HUES6 (cell line): Measurements from ENCODE around the gene PEAK1.

Experiments
- H3K27ac ChIP-seq: 2 replicates; pipeline ENCODE4 v1.7.0; 2013; ENCODE audit warnings: low read depth, mild to moderate bottlenecking, low read length, inconsistent platforms
- H3K27me3 ChIP-seq: 2 replicates; pipeline ENCODE4 v1.6.1; 2013; ENCODE audit warnings: low read length; ENCODE audit not compliant: control insufficient read depth, insufficient read depth
- H3K36me3 ChIP-seq: 2 replicates; pipeline ENCODE4 v1.6.1; 2013; ENCODE audit warnings: low read length; ENCODE audit not compliant: control insufficient read depth, insufficient read depth
- H3K4me1 ChIP-seq: 2 replicates; pipeline ENCODE4 v1.6.1; 2013; ENCODE audit warnings: low read length; ENCODE audit not compliant: control insufficient read depth, insufficient read depth
- H3K4me3 ChIP-seq: 2 replicates; pipeline ENCODE4 v1.5.1; 2013; ENCODE audit warnings: low read depth, low read length
- H3K9ac ChIP-seq: one replicate; pipeline ENCODE4 v1.6.1; 2013; ENCODE audit warnings: mild to moderate bottlenecking, low read length
- H3K9me3 ChIP-seq: 2 replicates; pipeline ENCODE4 v1.6.1; 2013; ENCODE audit warnings: low read depth, low read length; ENCODE audit not compliant: control insufficient read depth, insufficient read depth

Gene PEAK1

GRCh38 chr15:77419836-77420609 lies at the start of gene PEAK1:
Gene PEAK1, minus strand, starts transcription at chr15:77420104. Its CDS starts 238,178 bp downstream, at chr15:77181926.
- H3K4me3 ChIP-seq = peak within 1 kb of the TSS; percentile 92
- peaks cover 33% of the 10 kb centered on the region for H3K4me1 ChIP-seq
- H3K9ac ChIP-seq = peak within 1 kb of the TSS; percentile 87
- no peaks in the 10 kb centered on the region for H3K9me3 ChIP-seq
- H3K27ac ChIP-seq = peak within 1 kb of the TSS; percentile 76
- H3K36me3 ChIP-seq = no peaks in the 10 kb centered on the region
- H3K27me3 ChIP-seq = peaks cover 13% of the 10 kb centered on the region; the same call in 1 of the 2 replicates

DNA sequence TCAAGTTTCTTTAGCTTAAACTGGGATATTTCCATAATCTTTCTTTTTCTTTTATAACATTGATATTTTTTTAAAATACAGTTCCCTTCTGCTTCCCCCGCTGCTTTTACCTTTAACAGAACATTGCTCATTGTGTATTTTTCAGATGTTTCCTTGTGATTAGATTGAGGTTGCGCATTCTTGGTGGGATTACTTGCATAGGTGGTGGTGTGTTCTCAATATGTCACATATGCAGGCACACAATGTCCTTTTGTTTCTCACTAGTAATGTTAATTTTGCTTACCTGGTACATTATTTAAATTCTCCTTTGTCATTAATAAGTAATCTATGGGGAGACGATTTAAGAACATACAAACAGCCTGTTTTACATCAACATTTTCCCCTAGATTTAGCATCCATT lies 49.0 kb upstream of the PEAK1 start:
- Histone ChIP-seq H3K4me3 (no peak overlapping the region), H3K36me3 (peaks cover 40% of the 10 kb centered on the region), H3K27me3 (no peaks in the 10 kb centered on the region), H3K9me3 (no peaks in the 10 kb centered on the region), H3K27ac (no peak overlapping the region), H3K4me1 (peaks cover 18% of the 10 kb centered on the region), H3K9ac (no peak overlapping the region)

- H3K36me3 ChIP-seq = peaks cover 32% of the 10 kb centered on the region
- no peak overlapping the region for H3K27ac ChIP-seq
- H3K9ac ChIP-seq = no peak overlapping the region
- H3K9me3 ChIP-seq = no peaks in the 10 kb centered on the region
- no peaks in the 10 kb centered on the region for H3K27me3 ChIP-seq
- no peak overlapping the region for H3K4me3 ChIP-seq
- peaks cover 18% of the 10 kb centered on the region for H3K4me1 ChIP-seq
These were observed 46.6 kb upstream of the PEAK1 start for GRCh38 chr15:77466521-77466920.

- peaks cover 29% of the 10 kb centered on the region for H3K36me3 ChIP-seq
- H3K9ac ChIP-seq = no peak overlapping the region
These were observed 44.4 kb upstream of the PEAK1 start for GRCh38 chr15:77464129-77464865.

DNA sequence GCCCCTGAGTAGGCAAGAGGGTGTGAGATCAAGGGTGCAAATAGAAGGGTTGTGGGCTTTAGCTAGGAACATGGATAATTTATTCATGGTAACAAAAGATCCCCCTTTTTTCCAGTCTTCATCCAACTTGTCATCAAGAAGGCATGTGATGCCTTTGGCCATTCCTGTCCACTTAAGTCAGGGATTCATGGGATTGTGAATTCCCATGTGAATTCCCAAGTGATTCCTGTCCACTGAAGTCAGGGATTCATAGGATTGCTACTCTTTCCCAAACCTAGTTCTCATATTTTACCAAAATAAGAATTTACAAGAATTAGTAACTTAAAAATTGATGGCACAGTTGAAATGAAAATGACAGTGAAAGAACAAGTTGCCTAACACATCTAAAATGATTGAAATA lies 41.6 kb upstream of the PEAK1 start:
- no peak overlapping the region for H3K27ac ChIP-seq
- no peak overlapping the region for H3K9ac ChIP-seq
- no peaks in the 10 kb centered on the region for H3K27me3 ChIP-seq
- no peaks in the 10 kb centered on the region for H3K9me3 ChIP-seq
- H3K4me3 ChIP-seq = no peak overlapping the region
- H3K36me3 ChIP-seq = peaks cover 30% of the 10 kb centered on the region
- peaks cover 2% of the 10 kb centered on the region for H3K4me1 ChIP-seq

More at GRCh38 chr15:77464129-77464865, 44.4 kb upstream of the PEAK1 start:
- H3K9me3 ChIP-seq = no peaks in the 10 kb centered on the region
- H3K27me3 ChIP-seq = no peaks in the 10 kb centered on the region
- H3K27ac ChIP-seq = no peak overlapping the region
- peaks cover 17% of the 10 kb centered on the region for H3K4me1 ChIP-seq
- no peak overlapping the region for H3K4me3 ChIP-seq

GRCh38 chr15:77459031-77459430 lies 39.1 kb upstream of the PEAK1 start:
- H3K27me3 ChIP-seq = no peaks in the 10 kb centered on the region
- H3K4me3 ChIP-seq = no peak overlapping the region
- H3K4me1 ChIP-seq = no peaks in the 10 kb centered on the region
- peaks cover 19% of the 10 kb centered on the region for H3K36me3 ChIP-seq
- no peaks in the 10 kb centered on the region for H3K9me3 ChIP-seq
- no peak overlapping the region for H3K27ac ChIP-seq
- H3K9ac ChIP-seq = no peak overlapping the region

DNA sequence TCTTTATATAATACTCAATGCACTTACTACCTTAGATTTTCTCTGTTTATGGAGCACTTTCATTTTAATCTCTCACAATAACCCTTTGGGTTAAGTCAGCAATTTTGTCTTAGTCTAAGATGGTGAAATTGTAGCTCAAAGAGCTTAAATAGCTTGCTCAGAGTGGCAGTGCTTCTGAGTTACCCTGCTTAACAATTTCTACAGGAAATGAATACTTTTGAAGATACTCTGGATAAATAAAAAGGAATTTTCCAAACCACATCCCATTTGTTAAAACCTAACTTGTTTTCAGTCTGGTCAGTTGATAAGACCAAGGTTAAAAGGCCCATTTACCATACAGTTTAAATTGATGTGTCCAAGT lies 38.0 kb upstream of the PEAK1 start:
- H3K9me3 ChIP-seq = no peaks in the 10 kb centered on the region
- H3K4me1 ChIP-seq = no peaks in the 10 kb centered on the region
- H3K36me3 ChIP-seq = peaks cover 18% of the 10 kb centered on the region
- H3K4me3 ChIP-seq = no peak overlapping the region
- H3K27ac ChIP-seq = no peak overlapping the region
- no peak overlapping the region for H3K9ac ChIP-seq
- H3K27me3 ChIP-seq = no peaks in the 10 kb centered on the region

GRCh38 chr15:77457191-77457904 lies 37.4 kb upstream of the PEAK1 start:
- Histone ChIP-seq H3K27ac (no peak overlapping the region), H3K9ac (no peak overlapping the region), H3K36me3 (peaks cover 18% of the 10 kb centered on the region), H3K4me3 (no peak overlapping the region), H3K4me1 (no peaks in the 10 kb centered on the region), H3K27me3 (no peaks in the 10 kb centered on the region), H3K9me3 (no peaks in the 10 kb centered on the region)

- no peak overlapping the region for H3K4me3 ChIP-seq
- H3K27me3 ChIP-seq = no peaks in the 10 kb centered on the region
- no peak overlapping the region for H3K9ac ChIP-seq
- no peak overlapping the region for H3K27ac ChIP-seq
- H3K36me3 ChIP-seq = peaks cover 18% of the 10 kb centered on the region
- no peaks in the 10 kb centered on the region for H3K4me1 ChIP-seq
- no peaks in the 10 kb centered on the region for H3K9me3 ChIP-seq
These were observed 36.8 kb upstream of the PEAK1 start for GRCh38 chr15:77456746-77457145.

GRCh38 chr15:77455696-77456321 lies 35.9 kb upstream of the PEAK1 start:
- Histone ChIP-seq H3K27me3 (no peaks in the 10 kb centered on the region), H3K36me3 (peaks cover 19% of the 10 kb centered on the region), H3K4me1 (no peaks in the 10 kb centered on the region), H3K9me3 (peaks cover 1% of the 10 kb centered on the region; the same call in 1 of the 2 replicates), H3K27ac (no peak overlapping the region), H3K9ac (no peak overlapping the region), H3K4me3 (no peak overlapping the region)
